ENCODE data around the gene ESYT3.

GRCh38 chr3:138464491-138464860 lies 30.1 kb downstream of the ESYT3 start:
- TF ChIP-seq CTCF (IDR thresholded peaks at IDR 0.05; ENCODE audit: low read depth, low read length) (no peak), MYC (IDR thresholded peaks at IDR 0.05; ENCODE audit: low read depth, low read length) (no peak)
